Measurements from ENCODE around the gene BMPER. TPM values are rescaled to one million over a fixed set of nuclear protein-coding genes. Genes with fewer than 3 reads are reported as not detected.

The BMPER gene
- total RNA-seq, 5 donors from 2014 or later (not counting 1 experiment from before 2014, with no cell fraction given): 0.20 to 0.47 TPM; not detected in 3

- Mint-ChIP-seq H3K27ac (no peak overlapping the region), H3K9me3 (peaks cover 17 to 36% (median 21%) of the 10 kb centered on the region in 3 donors), H3K4me3 (no peak overlapping the region), H3K4me1 (no peaks in the 10 kb centered on the region), H3K27me3 (no peaks in the 10 kb centered on the region), H3K36me3 (no peaks in the 10 kb centered on the region)
- ATAC-seq (replicated peaks in 1 of 4) (no peak), DNase-seq (no peak)
- 38% methylated on average over 1 of the region's 2 CpGs for WGBS (ENCODE audit: insufficient coverage)
- Histone ChIP-seq H3K27ac (ENCODE audit: low read length) (no peak overlapping the region), H3K4me1 (ENCODE audit: control insufficient read depth in 1 of 2, extremely low read depth in 1 of 2, insufficient read depth in 2 of 2, low read length in 2 of 2) (no peaks in the 10 kb centered on the region), H3K9me3 (peaks cover 9% of the 10 kb centered on the region), H3K4me3 (ENCODE audit: control insufficient read depth in 1 of 2, extremely low read depth in 1 of 2, low read length in 1 of 2) (no peak overlapping the region), H3K27me3 (replicated peaks in 1 of 2; ENCODE audit: control insufficient read depth in 2 of 2, extremely low read depth in 1 of 2, insufficient read depth in 2 of 2, low read length in 1 of 2) (no peaks in the 10 kb centered on the region), H3K36me3 (ENCODE audit: control insufficient read depth in 2 of 2, extremely low read depth in 1 of 2, insufficient read depth in 1 of 2, low read length in 1 of 2) (no peaks in the 10 kb centered on the region)
- ChIA-PET CTCF (no interaction called here), POLR2A (no interaction called here)
Observed at GRCh38 chr7:34123316-34123715, 218.0 kb downstream of the BMPER start.

- Mint-ChIP-seq H3K36me3 (no peaks in the 10 kb centered on the region), H3K27me3 (no peaks in the 10 kb centered on the region), H3K4me1 (no peaks in the 10 kb centered on the region), H3K9me3 (peaks cover 12 to 36% (median 19%) of the 10 kb centered on the region in 3 donors), H3K27ac (no peak overlapping the region), H3K4me3 (no peak overlapping the region)
- H3K4me3 ChIP-seq (ENCODE audit: control insufficient read depth in 1 of 2, extremely low read depth in 1 of 2, low read length in 1 of 2): no peak overlapping the region
- ATAC-seq (replicated peaks in 1 of 4) (no peak), DNase-seq (no peak)
- peaks cover 9% of the 10 kb centered on the region for H3K9me3 ChIP-seq
- no peak overlapping the region for H3K27ac ChIP-seq (ENCODE audit: low read length)
- no peaks in the 10 kb centered on the region for H3K27me3 ChIP-seq (replicated peaks in 1 of 2; ENCODE audit: control insufficient read depth in 2 of 2, extremely low read depth in 1 of 2, insufficient read depth in 2 of 2, low read length in 1 of 2)
- CTCF ChIA-PET: no interaction called here
- no peaks in the 10 kb centered on the region for H3K4me1 ChIP-seq (ENCODE audit: control insufficient read depth in 1 of 2, extremely low read depth in 1 of 2, insufficient read depth in 2 of 2, low read length in 2 of 2)
- no CpG with 5 or more reads among the region's 1 CpG for WGBS (ENCODE audit: insufficient coverage)
- POLR2A ChIA-PET: no interaction called here
- no peaks in the 10 kb centered on the region for H3K36me3 ChIP-seq (ENCODE audit: control insufficient read depth in 2 of 2, extremely low read depth in 1 of 2, insufficient read depth in 1 of 2, low read length in 1 of 2)
Observed at GRCh38 chr7:34124765-34125164, 219.4 kb downstream of the BMPER start.

- no peaks in the 10 kb centered on the region for H3K4me1 Mint-ChIP-seq
- CTCF ChIA-PET: no interaction called here
- H3K36me3 Mint-ChIP-seq: no peaks in the 10 kb centered on the region
- no peak overlapping the region for H3K27ac ChIP-seq (ENCODE audit: low read length)
- DNase-seq (no peak), ATAC-seq (replicated peaks in 1 of 4) (no peak)
- H3K36me3 ChIP-seq (ENCODE audit: control insufficient read depth in 2 of 2, extremely low read depth in 1 of 2, insufficient read depth in 1 of 2, low read length in 1 of 2): no peaks in the 10 kb centered on the region
- H3K9me3 Mint-ChIP-seq: peaks cover 12 to 36% (median 28%) of the 10 kb centered on the region in 3 donors
- no peaks in the 10 kb centered on the region for H3K4me1 ChIP-seq (ENCODE audit: control insufficient read depth in 1 of 2, extremely low read depth in 1 of 2, insufficient read depth in 2 of 2, low read length in 2 of 2)
- WGBS (ENCODE audit: insufficient coverage): no CpG with 5 or more reads among the region's 5 CpGs
- H3K27me3 Mint-ChIP-seq: no peaks in the 10 kb centered on the region
- H3K27me3 ChIP-seq (replicated peaks in 1 of 2; ENCODE audit: control insufficient read depth in 2 of 2, extremely low read depth in 1 of 2, insufficient read depth in 2 of 2, low read length in 1 of 2): no peaks in the 10 kb centered on the region
- POLR2A ChIA-PET: no interaction called here
- H3K27ac Mint-ChIP-seq: no peak overlapping the region
- no peak overlapping the region for H3K4me3 Mint-ChIP-seq
- H3K9me3 ChIP-seq: peaks cover 9% of the 10 kb centered on the region
- no peak overlapping the region for H3K4me3 ChIP-seq (ENCODE audit: control insufficient read depth in 1 of 2, extremely low read depth in 1 of 2, low read length in 1 of 2)
Observed at GRCh38 chr7:34128762-34129161, 223.4 kb downstream of the BMPER start.

- ChIA-PET POLR2A (no interaction called here), CTCF (no interaction called here)
- H3K4me3 ChIP-seq (ENCODE audit: control insufficient read depth in 1 of 2, extremely low read depth in 1 of 2, low read length in 1 of 2): no peak overlapping the region
- DNase-seq (no peak), ATAC-seq (replicated peaks in 1 of 4) (no peak)
- Mint-ChIP-seq H3K27ac (no peak overlapping the region), H3K27me3 (peaks cover 0 to 2% of the 10 kb centered on the region in 2 donors), H3K4me3 (no peak overlapping the region), H3K4me1 (no peaks in the 10 kb centered on the region), H3K36me3 (no peaks in the 10 kb centered on the region), H3K9me3 (peaks cover 2 to 22% (median 20%) of the 10 kb centered on the region in 3 donors)
- no peaks in the 10 kb centered on the region for H3K27me3 ChIP-seq (replicated peaks in 1 of 2; ENCODE audit: control insufficient read depth in 2 of 2, extremely low read depth in 1 of 2, insufficient read depth in 2 of 2, low read length in 1 of 2)
- no peaks in the 10 kb centered on the region for H3K9me3 ChIP-seq
- H3K36me3 ChIP-seq (ENCODE audit: control insufficient read depth in 2 of 2, extremely low read depth in 1 of 2, insufficient read depth in 1 of 2, low read length in 1 of 2): no peaks in the 10 kb centered on the region
- H3K27ac ChIP-seq (ENCODE audit: low read length): no peak overlapping the region
- 67% methylated on average over 5 of the region's 5 CpGs for WGBS (ENCODE audit: insufficient coverage)
- H3K4me1 ChIP-seq (ENCODE audit: control insufficient read depth in 1 of 2, extremely low read depth in 1 of 2, insufficient read depth in 2 of 2, low read length in 2 of 2): no peaks in the 10 kb centered on the region
Observed at GRCh38 chr7:34130558-34131295, 225.4 kb downstream of the BMPER start.

- no peak overlapping the region for H3K4me3 ChIP-seq (ENCODE audit: control insufficient read depth in 1 of 2, extremely low read depth in 1 of 2, low read length in 1 of 2)
- Mint-ChIP-seq H3K4me1 (no peaks in the 10 kb centered on the region), H3K4me3 (no peak overlapping the region), H3K27ac (no peak overlapping the region), H3K9me3 (peaks cover 0 to 17% (median 14%) of the 10 kb centered on the region in 3 donors), H3K36me3 (no peaks in the 10 kb centered on the region), H3K27me3 (peaks cover 0 to 2% of the 10 kb centered on the region in 2 donors)
- no peaks in the 10 kb centered on the region for H3K36me3 ChIP-seq (ENCODE audit: control insufficient read depth in 2 of 2, extremely low read depth in 1 of 2, insufficient read depth in 1 of 2, low read length in 1 of 2)
- ATAC-seq (replicated peaks in 1 of 4): no peak
- DNase-seq: no peak
- WGBS (ENCODE audit: insufficient coverage): 71% methylated on average over 7 of the region's 9 CpGs
- no peak overlapping the region for H3K27ac ChIP-seq (ENCODE audit: low read length)
- no peaks in the 10 kb centered on the region for H3K9me3 ChIP-seq
- H3K27me3 ChIP-seq (replicated peaks in 1 of 2; ENCODE audit: control insufficient read depth in 2 of 2, extremely low read depth in 1 of 2, insufficient read depth in 2 of 2, low read length in 1 of 2): no peaks in the 10 kb centered on the region
- no peaks in the 10 kb centered on the region for H3K4me1 ChIP-seq (ENCODE audit: control insufficient read depth in 1 of 2, extremely low read depth in 1 of 2, insufficient read depth in 2 of 2, low read length in 2 of 2)
- ChIA-PET POLR2A (no interaction called here), CTCF (no interaction called here)
Observed at GRCh38 chr7:34131371-34131770, 226.0 kb downstream of the BMPER start.

GRCh38 chr7:34133356-34133982 lies 228.1 kb downstream of the BMPER start:
- H3K4me1 Mint-ChIP-seq: no peaks in the 10 kb centered on the region
- Histone ChIP-seq H3K9me3 (no peaks in the 10 kb centered on the region), H3K4me1 (ENCODE audit: control insufficient read depth in 1 of 2, extremely low read depth in 1 of 2, insufficient read depth in 2 of 2, low read length in 2 of 2) (no peaks in the 10 kb centered on the region), H3K27me3 (replicated peaks in 1 of 2; ENCODE audit: control insufficient read depth in 2 of 2, extremely low read depth in 1 of 2, insufficient read depth in 2 of 2, low read length in 1 of 2) (no peaks in the 10 kb centered on the region), H3K4me3 (ENCODE audit: control insufficient read depth in 1 of 2, extremely low read depth in 1 of 2, low read length in 1 of 2) (no peak overlapping the region), H3K36me3 (ENCODE audit: control insufficient read depth in 2 of 2, extremely low read depth in 1 of 2, insufficient read depth in 1 of 2, low read length in 1 of 2) (no peaks in the 10 kb centered on the region), H3K27ac (ENCODE audit: low read length) (no peak overlapping the region)
- ATAC-seq (replicated peaks in 1 of 4) (no peak), DNase-seq (no peak)
- H3K27me3 Mint-ChIP-seq: peaks cover 0 to 2% of the 10 kb centered on the region in 2 donors
- POLR2A ChIA-PET: no interaction called here
- 88% methylated on average over 5 of the region's 8 CpGs for WGBS (ENCODE audit: insufficient coverage)
- CTCF ChIA-PET: no interaction called here
- H3K27ac Mint-ChIP-seq: no peak overlapping the region
- H3K4me3 Mint-ChIP-seq: no peak overlapping the region
- peaks cover 0 to 8% (median 0%) of the 10 kb centered on the region in 3 donors for H3K9me3 Mint-ChIP-seq
- no peaks in the 10 kb centered on the region for H3K36me3 Mint-ChIP-seq
